IPS-11a (cell line): ENCODE data around the gene PDGFC.

Experiments
- H3K4me3 ChIP-seq: one replicate; pipeline ENCODE4 v1.5.1; 2013; ENCODE audit warnings: low read depth, low read length, control low read depth

The PDGFC gene

GRCh38 chr4:156971676-156972378 lies at the start of gene PDGFC:
Gene PDGFC (minus strand): TSS chr4:156971799. CDS start chr4:156970903, 896 bp downstream.
- peak within 1 kb of the TSS; percentile 58 for H3K4me3 ChIP-seq

- H3K4me3 ChIP-seq: no peak overlapping the region
Measured at GRCh38 chr4:157020882-157021281, 49.3 kb upstream of the PDGFC start.

GRCh38 chr4:157018920-157019490 lies 47.4 kb upstream of the PDGFC start:
- no peak overlapping the region for H3K4me3 ChIP-seq

GRCh38 chr4:157014621-157015591 lies 43.3 kb upstream of the PDGFC start:
- H3K4me3 ChIP-seq: no peak overlapping the region

DNA sequence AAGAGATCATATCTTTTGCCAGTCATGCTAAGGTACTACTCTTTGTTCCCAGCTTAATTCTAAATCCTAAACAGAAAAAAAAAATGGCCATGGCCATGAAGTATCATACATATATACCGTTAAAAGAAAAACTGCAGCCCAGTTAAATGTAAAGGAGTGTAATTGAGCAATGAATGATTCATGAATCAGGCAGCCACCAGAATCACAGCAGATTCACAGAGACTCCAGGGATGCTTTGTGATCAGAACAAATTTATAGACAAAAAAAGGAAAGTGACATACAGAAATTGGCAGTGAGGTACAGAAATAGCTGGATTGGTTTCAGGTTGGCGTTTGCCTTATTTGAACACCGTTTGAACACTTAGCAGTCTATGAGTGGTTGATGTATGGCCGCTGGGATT lies 42.1 kb upstream of the PDGFC start:
- H3K4me3 ChIP-seq: no peak overlapping the region

- H3K4me3 ChIP-seq: no peak overlapping the region
Measured at GRCh38 chr4:157012781-157013180, 41.2 kb upstream of the PDGFC start.

GRCh38 chr4:157012296-157012695 lies 40.7 kb upstream of the PDGFC start:
- H3K4me3 ChIP-seq: no peak overlapping the region

GRCh38 chr4:157010630-157011029 lies 39.0 kb upstream of the PDGFC start:
- no peak overlapping the region for H3K4me3 ChIP-seq

GRCh38 chr4:157005831-157006230 lies 34.2 kb upstream of the PDGFC start:
- H3K4me3 ChIP-seq: no peak overlapping the region

GRCh38 chr4:157005193-157005592 lies 33.6 kb upstream of the PDGFC start:
- H3K4me3 ChIP-seq: no peak overlapping the region

DNA sequence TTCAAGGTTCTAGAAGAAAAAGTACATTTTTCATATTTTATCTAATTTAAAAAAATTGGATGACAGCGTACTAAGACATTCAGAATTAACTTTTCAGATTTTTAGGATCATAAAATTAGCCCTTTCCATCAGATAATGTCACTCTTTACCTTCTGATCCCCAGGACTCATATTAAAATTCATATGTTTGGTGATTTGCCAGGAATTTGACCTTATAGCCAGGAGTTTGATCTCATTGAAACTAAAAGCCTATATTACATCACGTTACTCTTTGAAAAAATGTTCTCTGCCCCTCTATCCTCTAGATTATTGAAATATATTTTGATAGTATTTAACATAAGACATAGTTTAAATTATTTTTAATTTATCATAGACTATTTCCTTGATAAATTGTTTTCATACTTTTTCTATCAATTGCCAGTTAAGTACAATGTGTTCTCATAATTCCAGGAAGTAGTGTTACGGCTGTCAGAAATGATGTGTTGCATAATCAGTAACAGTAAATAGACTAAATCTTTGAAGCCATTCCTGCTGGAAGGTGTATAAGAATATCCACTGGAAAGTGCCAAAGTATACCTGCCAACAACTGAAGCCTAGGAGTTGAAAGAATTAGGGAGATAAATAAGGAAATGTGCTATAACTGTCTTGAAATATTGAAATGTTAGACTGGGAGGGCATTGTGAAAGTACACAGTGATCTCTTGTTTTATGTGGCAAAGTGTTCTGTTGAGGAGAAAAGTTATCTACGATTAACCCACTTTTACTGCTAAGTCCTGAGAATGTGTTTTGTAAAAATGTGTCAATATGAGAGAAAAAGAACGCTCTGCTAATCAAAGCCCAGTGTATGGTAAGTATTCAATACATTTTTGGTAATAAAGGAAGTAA lies 32.9 kb upstream of the PDGFC start:
- H3K4me3 ChIP-seq: no peak overlapping the region

GRCh38 chr4:156999175-156999517 lies 27.5 kb upstream of the PDGFC start:
- no peak overlapping the region for H3K4me3 ChIP-seq

DNA sequence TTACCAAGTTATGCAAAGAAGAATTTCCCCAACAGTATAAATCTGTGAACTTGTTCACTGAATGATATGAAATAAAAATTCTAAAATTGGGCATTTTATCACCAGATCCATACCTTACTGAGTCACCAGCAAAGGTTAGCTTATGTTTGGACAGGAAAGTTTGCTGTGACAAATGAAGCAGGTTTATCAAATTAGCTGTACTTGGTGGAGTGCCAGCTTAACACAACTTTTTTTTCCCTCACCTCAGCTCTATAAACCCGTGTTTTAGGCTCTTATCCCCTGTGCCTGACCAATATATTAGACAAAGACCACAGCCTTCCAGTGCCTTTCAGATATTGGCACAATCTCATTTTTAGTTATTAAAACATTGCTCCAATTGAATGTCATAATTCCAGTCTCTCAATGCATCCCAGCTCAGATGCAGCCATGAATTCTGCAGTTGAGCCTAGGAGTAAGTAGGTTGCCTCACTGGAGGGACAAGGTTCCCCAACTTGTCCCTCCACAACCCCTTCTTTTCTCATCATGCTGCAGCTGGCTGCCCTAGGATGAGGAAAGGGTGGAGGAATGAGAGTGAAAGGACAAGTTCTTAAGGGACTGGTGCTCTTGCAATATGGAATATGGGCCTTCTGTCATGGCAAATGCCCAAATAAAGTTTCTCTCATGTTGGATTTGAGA lies 27.0 kb upstream of the PDGFC start:
- H3K4me3 ChIP-seq: no peak overlapping the region

DNA sequence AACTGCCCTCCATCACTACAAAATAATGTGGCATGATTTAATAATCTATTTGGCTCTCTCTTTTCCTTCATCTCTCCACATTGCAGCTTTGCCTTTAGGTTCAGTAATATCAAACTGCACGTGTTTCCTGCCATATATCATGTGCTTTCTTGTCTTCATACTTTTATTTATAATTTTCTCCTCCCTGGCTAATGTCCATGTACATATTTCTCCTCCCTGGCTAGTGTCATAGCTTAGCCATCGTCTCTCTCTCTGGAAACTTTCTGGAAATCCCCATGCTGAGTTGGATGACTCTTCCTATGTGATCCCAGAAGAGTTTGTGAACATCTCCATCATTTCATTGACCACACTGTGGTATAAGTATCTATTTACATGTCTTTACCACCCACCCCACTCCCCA lies 21.3 kb upstream of the PDGFC start:
- H3K4me3 ChIP-seq: no peak overlapping the region

DNA sequence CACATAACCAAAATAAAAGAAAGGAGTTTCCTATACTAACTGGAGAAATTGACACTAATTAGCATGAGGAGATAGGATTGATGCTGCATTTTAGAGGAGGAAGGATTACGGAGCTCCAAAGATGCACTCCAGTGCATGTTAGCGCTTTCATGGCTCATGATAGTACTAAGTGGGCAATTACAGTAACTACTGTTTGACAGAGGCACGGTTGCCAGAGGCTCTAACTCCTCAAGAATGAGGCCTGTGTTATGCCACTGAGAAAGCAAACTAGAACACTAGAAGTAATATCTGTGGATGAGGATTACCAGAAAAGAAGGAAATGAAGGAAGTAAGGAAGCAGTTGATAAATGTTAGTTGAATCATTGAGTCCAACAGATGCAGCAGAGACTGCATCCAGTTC lies 19.6 kb upstream of the PDGFC start:
- no peak overlapping the region for H3K4me3 ChIP-seq

DNA sequence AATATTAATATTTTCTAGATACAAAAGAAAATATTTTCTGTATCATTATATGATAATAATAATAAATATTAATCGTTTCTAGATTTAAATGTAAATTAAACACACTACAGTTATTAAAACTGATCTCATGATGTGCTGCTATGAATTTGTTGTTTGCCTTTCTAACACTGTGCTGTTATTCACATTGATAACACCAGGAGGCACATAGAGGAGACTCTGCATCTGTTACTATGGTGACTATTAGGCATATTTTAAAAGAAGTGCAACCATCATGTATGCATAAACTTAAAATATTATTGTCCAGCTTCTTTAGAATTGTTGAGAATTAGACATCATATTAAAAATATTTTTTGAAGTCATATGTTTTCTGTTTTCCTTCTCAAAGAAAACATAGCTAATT lies 11.8 kb upstream of the PDGFC start:
- no peak overlapping the region for H3K4me3 ChIP-seq

- H3K4me3 ChIP-seq: no peak overlapping the region
Measured at GRCh38 chr4:156981262-156981769, 9.7 kb upstream of the PDGFC start.

- H3K4me3 ChIP-seq: no peak overlapping the region
Measured at GRCh38 chr4:156977435-156978160, 6.0 kb upstream of the PDGFC start.

- H3K4me3 ChIP-seq: no peak overlapping the region
Measured at GRCh38 chr4:156976147-156976546, 4.5 kb upstream of the PDGFC start.
